ENCODE measurements around the gene CDC42SE1.

DNA sequence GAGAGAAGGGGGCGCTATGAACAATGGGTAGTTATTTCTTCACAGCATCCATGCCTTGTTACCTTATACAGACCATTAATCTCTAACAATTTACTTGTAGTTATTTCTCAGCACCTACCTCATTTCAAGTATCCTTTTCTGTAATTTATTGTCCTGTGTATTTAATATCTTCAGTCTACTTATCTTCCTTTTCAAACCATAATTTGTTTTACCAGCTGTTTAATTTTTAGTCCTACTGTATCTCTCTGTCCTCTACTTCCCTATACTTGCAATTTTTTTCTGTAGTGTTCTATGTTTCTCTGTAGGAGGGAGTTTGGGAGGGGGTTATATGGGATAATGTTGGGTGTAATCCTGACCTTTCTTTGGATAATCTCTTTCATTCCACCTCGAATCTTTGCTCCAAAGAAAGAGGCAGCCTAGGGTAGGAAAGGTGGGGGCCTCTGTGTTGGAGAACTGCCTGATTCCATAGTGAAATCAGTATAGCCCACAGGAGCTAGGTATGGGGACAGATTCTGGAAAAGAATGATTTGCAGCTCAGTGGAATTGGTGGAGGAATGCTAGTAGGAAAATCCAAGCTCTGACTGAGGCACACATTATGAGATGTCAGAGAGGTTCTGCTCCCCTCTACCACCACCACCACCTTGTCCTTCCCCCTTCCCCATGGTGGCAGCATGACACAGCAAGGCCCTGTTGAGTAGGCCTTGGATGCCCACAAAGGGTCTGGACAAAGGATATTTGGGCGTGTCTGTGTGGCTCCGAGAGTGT, 1.4 kb upstream of the CDC42SE1 start:
- TF ChIP-seq POLR2AphosphoS5 (IDR thresholded peaks at IDR 0.05; ENCODE audit: low read depth, low read length) (no peak), TAF1 (IDR thresholded peaks at IDR 0.05; ENCODE audit: borderline replicate concordance, insufficient read depth, low read length) (no peak)
- TF ChIP-seq, protein P1, sequence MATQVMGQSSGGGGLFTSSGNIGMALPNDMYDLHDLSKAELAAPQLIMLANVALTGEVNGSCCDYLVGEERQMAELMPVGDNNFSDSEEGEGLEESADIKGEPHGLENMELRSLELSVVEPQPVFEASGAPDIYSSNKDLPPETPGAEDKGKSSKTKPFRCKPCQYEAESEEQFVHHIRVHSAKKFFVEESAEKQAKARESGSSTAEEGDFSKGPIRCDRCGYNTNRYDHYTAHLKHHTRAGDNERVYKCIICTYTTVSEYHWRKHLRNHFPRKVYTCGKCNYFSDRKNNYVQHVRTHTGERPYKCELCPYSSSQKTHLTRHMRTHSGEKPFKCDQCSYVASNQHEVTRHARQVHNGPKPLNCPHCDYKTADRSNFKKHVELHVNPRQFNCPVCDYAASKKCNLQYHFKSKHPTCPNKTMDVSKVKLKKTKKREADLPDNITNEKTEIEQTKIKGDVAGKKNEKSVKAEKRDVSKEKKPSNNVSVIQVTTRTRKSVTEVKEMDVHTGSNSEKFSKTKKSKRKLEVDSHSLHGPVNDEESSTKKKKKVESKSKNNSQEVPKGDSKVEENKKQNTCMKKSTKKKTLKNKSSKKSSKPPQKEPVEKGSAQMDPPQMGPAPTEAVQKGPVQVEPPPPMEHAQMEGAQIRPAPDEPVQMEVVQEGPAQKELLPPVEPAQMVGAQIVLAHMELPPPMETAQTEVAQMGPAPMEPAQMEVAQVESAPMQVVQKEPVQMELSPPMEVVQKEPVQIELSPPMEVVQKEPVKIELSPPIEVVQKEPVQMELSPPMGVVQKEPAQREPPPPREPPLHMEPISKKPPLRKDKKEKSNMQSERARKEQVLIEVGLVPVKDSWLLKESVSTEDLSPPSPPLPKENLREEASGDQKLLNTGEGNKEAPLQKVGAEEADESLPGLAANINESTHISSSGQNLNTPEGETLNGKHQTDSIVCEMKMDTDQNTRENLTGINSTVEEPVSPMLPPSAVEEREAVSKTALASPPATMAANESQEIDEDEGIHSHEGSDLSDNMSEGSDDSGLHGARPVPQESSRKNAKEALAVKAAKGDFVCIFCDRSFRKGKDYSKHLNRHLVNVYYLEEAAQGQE (IDR thresholded peaks at IDR 0.05; ENCODE audit: insufficient read depth in 1 of 2, low read depth in 2 of 2, low read length in 2 of 2), result no peak

Data from PFSK-1 (cell line).